D721Med (cell line): ENCODE measurements around the gene DRGX.

ENCODE experiments used
- DNase-seq: peaks from one replicate; pipeline ENCODE4 v3.0.0; 2011; ENCODE audit warnings: low spot score; ENCODE audit not compliant: insufficient read length
- FAIRE-seq: peaks from 2 replicates; lab custom pipeline; 2011; peaks lifted over from hg19 to GRCh38; lab: Jason Lieb, UNC
- TF ChIP-seq, protein P1 (sequence below): IDR thresholded peaks from 2 replicates; pipeline ENCODE4 v1.5.1; 2012; ENCODE audit warnings: mild to moderate bottlenecking, control low read depth; ENCODE audit not compliant: insufficient read depth; ENCODE audit errors: missing control alignments

DRGX gene

GRCh38 chr10:49320191-49320590 lies 75.7 kb downstream of the DRGX start:
- TF ChIP-seq, protein P1, sequence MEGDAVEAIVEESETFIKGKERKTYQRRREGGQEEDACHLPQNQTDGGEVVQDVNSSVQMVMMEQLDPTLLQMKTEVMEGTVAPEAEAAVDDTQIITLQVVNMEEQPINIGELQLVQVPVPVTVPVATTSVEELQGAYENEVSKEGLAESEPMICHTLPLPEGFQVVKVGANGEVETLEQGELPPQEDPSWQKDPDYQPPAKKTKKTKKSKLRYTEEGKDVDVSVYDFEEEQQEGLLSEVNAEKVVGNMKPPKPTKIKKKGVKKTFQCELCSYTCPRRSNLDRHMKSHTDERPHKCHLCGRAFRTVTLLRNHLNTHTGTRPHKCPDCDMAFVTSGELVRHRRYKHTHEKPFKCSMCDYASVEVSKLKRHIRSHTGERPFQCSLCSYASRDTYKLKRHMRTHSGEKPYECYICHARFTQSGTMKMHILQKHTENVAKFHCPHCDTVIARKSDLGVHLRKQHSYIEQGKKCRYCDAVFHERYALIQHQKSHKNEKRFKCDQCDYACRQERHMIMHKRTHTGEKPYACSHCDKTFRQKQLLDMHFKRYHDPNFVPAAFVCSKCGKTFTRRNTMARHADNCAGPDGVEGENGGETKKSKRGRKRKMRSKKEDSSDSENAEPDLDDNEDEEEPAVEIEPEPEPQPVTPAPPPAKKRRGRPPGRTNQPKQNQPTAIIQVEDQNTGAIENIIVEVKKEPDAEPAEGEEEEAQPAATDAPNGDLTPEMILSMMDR = no peak
- no peak for DNase-seq
- FAIRE-seq = no peak

GRCh38 chr10:49319206-49319605 lies 76.7 kb downstream of the DRGX start:
- TF ChIP-seq, protein P1 = no peak
- FAIRE-seq (no peak), DNase-seq (no peak)

DNA sequence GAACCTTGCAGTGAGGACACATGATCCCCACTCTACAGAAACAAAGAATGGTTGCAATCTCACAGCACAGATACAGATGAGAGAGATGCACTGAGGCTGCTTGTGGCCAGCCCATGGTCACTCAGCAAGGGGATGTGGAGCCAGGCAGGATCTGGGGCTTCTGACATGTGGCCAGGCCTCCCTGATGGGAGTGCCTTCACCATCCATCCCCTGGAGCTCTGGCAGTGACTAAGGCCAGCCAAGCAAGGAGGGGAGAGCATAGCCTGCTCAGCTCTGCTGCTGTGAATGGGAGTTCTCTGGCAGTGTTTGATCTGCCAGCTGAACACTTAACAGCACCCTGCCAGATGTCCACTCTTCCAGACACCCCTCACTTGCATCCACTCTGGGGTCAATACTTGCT lies 77.1 kb downstream of the DRGX start:
- no peak for FAIRE-seq
- DNase-seq = no peak
- TF ChIP-seq, protein P1 = no peak

- TF ChIP-seq, protein P1 = no peak
- DNase-seq = no peak
- no peak for FAIRE-seq
These were observed 77.9 kb downstream of the DRGX start for GRCh38 chr10:49318028-49318427.

DNA sequence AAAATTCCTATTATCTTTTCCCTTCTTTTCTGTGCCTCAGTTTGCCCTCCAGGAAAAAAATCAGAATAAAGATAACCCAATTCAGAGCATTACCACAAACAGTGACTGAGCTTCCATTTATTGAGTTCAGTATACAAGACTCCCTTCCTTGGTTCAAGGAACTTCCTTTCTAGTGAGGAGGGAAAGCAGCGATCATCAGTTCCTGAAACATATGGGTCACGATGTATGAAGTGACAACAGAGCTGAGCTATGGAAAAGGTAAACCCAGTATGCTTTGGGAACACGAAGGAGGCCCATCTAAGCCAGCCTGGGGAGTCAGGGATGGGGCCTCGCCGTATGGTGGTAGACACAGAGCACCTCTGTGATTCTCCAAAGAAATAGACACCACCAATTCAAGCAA lies 81.1 kb downstream of the DRGX start:
- no peak for DNase-seq
- no peak for FAIRE-seq
- TF ChIP-seq, protein P1 = no peak
